ENCODE results near the gene RAP1GAP.
A peak's percentile ranks its signal among the peaks of the same experiment; 100 is the strongest.

DNA sequence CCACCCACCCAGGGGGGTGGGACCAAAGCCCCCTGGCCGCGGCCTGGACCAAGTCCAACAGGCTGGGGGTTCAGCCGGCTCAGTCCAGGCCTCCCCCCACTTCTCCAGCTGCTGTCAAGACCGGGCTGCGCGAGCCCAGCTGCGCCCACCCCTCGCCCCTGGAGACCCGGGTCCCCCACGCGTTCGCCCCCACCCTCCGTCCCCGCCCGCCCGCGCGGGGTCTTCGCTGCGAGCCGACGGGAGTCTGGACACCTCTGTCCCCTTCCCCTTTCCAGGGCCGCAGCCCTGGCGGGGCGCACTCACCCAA, 253 bp downstream of the RAP1GAP start:
- TF ChIP-seq POLR2AphosphoS5 (IDR thresholded peaks at IDR 0.05) (no peak), CTCF (IDR thresholded peaks at IDR 0.05; ENCODE audit: poor library complexity, severe bottlenecking) (peak; percentile 1)

All from neural cell (in vitro differentiated cells).